GM12878 (cell line): Measurements from ENCODE around the gene IL36B.

ENCODE experiments used
- DPF2 ChIP-seq: fragments of 450-650 bp; IDR thresholded peaks from 2 replicates; pipeline ENCODE4 v1.6.1; 2017; ENCODE audit warnings: mild to moderate bottlenecking
- ESRRA ChIP-seq: IDR thresholded peaks from 2 replicates; pipeline ENCODE4 v1.6.1; 2012; ENCODE audit warnings: mild to moderate bottlenecking, low read length, improper control_type of control experiment
- HCFC1 ChIP-seq: fragments of 150-350 bp; IDR thresholded peaks from 2 replicates; pipeline ENCODE4 v1.6.1; 2014; ENCODE audit warnings: low read length
- RELA ChIP-seq: fragments of 450-650 bp; IDR thresholded peaks from 2 replicates; pipeline ENCODE4 v1.8.0; 2014; ENCODE audit warnings: borderline replicate concordance; ENCODE audit not compliant: partially characterized antibody
- TF ChIP-seq, protein P1 (sequence below), 3 experiments: IDR thresholded peaks in 2 of 3; conservative IDR thresholded peaks in 1 of 3; 2 replicates each; pipeline ENCODE4 v1.5.1; 2011; ENCODE audit warnings: low read depth in 3 of 3, low read length in 3 of 3, mild to moderate bottlenecking in 3 of 3, control low read depth in 2 of 3, moderate library complexity in 2 of 3, inconsistent platforms in 1 of 3, mixed read lengths in 1 of 3; ENCODE audit not compliant: control insufficient read depth in 2 of 3, insufficient read depth in 1 of 3; ENCODE audit errors: extremely low read depth in 1 of 3

- TF ChIP-seq RELA (no peak), HCFC1 (no peak), ESRRA (no peak), DPF2 (no peak)
- TF ChIP-seq, protein P1, sequence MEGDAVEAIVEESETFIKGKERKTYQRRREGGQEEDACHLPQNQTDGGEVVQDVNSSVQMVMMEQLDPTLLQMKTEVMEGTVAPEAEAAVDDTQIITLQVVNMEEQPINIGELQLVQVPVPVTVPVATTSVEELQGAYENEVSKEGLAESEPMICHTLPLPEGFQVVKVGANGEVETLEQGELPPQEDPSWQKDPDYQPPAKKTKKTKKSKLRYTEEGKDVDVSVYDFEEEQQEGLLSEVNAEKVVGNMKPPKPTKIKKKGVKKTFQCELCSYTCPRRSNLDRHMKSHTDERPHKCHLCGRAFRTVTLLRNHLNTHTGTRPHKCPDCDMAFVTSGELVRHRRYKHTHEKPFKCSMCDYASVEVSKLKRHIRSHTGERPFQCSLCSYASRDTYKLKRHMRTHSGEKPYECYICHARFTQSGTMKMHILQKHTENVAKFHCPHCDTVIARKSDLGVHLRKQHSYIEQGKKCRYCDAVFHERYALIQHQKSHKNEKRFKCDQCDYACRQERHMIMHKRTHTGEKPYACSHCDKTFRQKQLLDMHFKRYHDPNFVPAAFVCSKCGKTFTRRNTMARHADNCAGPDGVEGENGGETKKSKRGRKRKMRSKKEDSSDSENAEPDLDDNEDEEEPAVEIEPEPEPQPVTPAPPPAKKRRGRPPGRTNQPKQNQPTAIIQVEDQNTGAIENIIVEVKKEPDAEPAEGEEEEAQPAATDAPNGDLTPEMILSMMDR (IDR thresholded peaks at IDR 0.05 in 2 of 3, conservative IDR thresholded peaks at IDR 0.05 in 1 of 3; ENCODE audit: control insufficient read depth in 2 of 3, extremely low read depth in 1 of 3, insufficient read depth in 1 of 3, low read depth in 3 of 3, low read length in 3 of 3), result no peak
Measured at GRCh38 chr2:113085542-113085941, 32.9 kb upstream of the IL36B start.
